ENCODE data around the gene LAIR1.

GRCh38 chr19:54391589-54392061 lies 26.9 kb upstream of the LAIR1 start:
- peak; percentile 38 to 73 for TF ChIP-seq CTCF (conservative IDR thresholded peaks at IDR 0.05; ENCODE audit: low read depth in 2 of 2)
- no peak for TF ChIP-seq REST (IDR thresholded peaks at IDR 0.05; ENCODE audit: unreplicated experiment)
- no peak for TF ChIP-seq EZH2 (IDR thresholded peaks at IDR 0.05; ENCODE audit: low read depth, unreplicated experiment)
- no peak for TF ChIP-seq POLR2AphosphoS5 (IDR thresholded peaks at IDR 0.05; ENCODE audit: low read depth)
- no peak for TF ChIP-seq JUNB (IDR thresholded peaks at IDR 0.05; ENCODE audit: unreplicated experiment)
- no peak for TF ChIP-seq STAT1 (IDR thresholded peaks at IDR 0.05; ENCODE audit: unreplicated experiment)
- TF ChIP-seq EZH2phosphoT487 (IDR thresholded peaks at IDR 0.05; ENCODE audit: unreplicated experiment), result no peak
- TF ChIP-seq NANOG (IDR thresholded peaks at IDR 0.05; ENCODE audit: borderline replicate concordance), result no peak
- TF ChIP-seq ZNF331 (CRISPR knock-in tag; IDR thresholded peaks at IDR 0.05; ENCODE audit: low read depth), result no peak

Data from GM23338 (cell line).